ENCODE results near the gene B4GALT5.
"Not testable (repeated sequence)": the region's sequence is repeated elsewhere in the genome, so short reads cannot be mapped to it uniquely, and the experiment has no call there.

B4GALT5 gene, protein sequence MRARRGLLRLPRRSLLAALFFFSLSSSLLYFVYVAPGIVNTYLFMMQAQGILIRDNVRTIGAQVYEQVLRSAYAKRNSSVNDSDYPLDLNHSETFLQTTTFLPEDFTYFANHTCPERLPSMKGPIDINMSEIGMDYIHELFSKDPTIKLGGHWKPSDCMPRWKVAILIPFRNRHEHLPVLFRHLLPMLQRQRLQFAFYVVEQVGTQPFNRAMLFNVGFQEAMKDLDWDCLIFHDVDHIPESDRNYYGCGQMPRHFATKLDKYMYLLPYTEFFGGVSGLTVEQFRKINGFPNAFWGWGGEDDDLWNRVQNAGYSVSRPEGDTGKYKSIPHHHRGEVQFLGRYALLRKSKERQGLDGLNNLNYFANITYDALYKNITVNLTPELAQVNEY

DNA sequence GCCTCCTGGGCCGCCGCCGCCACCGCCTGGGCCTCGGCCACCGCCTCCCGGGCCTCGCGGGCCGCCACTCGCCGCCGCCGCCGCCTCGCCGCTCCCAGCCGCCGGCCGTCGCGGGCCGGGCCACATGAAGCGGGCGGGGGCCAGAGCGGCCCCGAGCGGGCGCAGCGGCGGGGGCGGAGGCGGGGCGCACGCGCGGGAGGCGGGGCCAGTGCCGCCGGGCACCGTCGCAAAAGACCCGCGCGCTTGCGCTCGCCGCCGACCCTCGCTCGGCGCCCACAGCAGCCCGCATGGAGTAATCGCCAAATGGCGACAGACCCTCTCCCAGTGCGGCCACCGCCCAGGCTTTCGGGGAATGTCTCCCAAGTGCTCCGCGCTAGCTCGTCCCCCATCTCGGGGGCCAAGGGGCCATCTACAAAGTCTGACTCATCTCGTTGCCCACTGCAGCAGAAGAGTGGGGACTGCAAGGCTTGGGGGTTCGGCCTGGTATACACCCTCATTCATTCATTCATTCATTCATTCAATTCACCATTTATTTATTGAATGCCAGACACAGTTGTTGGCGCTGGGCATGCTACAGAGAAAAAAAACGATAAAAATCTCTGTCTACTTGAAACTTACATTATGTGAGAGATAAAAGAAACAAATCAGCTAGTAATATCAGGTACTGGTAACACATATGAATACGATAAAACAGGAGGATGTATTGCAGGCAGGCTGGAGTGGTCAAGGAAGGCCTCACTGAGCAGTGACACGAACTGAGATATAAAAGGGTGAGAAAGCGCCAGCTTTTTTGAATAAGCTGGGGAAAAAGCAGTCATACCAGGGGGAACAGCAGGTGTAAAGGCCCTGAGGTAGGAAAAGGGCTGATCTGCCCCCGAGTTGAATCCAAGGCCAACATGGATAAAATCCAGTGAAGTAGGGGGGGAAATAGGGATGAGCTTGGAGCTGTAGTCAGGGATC lies at the start of gene B4GALT5:
Gene B4GALT5, minus strand, starts transcription at position 126 of the 960 bp plus-strand sequence. CDS start 188 bp downstream, outside the sequence.
- peak; percentile 83 for DNase-seq

DNA sequence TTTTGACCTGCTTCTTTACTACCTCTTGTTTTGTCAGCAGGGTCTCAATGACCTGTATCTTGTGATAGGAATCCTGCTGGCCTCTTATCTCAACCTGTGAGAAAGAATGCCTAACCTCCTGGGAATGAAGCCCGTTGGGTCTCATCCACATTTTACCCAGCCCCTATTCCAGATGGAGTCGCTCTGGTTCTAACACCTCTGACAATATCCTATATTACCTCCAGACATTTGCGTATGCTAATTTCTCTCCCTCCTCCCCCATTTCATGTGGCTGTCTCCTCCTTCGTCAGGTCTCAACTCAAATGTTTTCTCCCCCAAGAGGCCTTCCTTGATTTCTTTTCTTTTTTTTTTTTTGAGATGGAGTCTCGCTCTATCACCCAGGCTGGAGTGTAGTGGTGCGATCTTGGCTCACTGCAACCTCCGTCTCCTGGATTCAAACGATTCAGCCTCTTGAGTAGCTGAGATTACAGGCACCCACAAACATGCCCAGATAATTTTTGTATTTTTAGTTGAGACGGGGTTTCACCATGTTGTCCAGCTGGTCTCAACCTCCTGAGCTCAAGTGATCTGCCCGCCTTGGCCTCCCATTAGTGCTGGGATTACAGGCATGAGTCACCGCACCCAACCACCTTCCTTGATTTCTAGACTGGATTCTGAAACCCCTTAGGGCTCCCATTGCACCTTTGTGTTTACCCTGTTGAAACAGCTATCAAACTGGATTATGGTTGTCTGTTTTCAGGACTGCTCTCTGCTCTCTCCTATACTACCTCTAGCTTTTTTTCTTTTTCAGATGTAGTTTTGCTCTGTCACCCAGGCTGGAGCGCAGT lies 49.5 kb upstream of the B4GALT5 start:
- DNase-seq = no peak

DNA sequence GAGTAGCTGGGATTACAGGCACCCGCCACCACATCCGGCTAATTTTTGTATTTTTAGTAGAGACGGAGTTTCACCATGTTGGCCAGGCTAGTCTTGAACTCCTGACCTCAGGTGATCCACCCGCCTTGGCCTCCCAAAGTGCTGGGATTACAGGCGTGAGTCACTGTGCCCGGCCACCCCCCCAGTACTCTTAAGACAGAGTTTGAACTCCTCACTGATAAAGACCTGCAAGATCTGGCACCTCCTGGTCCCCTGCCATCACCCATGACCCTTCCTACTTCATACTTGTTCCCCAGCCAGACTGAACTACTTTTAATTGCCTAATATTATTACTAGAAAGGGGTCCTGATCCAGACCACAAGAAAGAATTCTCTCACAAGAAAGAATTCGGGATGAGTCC lies 48.2 kb upstream of the B4GALT5 start:
- not testable (repeated sequence) for DNase-seq

DNA sequence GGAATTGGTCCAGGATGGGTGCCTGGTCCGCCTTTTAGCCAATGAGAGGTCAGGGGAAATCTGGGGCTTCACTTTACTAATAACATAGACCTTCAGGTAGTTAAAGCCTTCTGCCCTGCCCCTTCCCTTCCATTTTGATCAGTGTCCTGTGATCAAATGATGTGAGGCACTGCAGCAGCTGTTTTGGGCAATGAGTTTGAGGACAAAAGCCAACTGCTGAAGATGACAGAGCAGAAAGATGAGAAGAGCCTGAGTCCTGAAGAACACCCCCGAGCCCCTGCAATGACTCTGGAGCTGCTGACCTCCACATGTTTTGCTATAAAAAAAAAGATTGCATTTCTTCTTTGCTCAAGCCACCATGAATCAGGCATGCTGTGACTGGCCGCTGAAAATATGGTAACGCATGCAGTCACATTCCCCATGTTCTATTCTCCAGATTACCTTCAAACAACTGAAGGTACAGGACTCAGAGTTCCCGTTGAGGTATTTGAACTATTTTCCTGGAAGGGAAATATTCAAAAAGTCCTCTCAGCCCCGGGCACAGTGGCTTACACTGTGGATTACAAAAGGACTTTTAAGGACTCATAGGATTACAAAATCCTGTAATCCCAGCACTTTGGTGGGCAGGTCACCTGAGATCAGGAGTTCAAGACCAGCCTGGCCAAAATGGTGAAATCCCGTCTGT lies 45.7 kb upstream of the B4GALT5 start:
- no peak for DNase-seq

DNA sequence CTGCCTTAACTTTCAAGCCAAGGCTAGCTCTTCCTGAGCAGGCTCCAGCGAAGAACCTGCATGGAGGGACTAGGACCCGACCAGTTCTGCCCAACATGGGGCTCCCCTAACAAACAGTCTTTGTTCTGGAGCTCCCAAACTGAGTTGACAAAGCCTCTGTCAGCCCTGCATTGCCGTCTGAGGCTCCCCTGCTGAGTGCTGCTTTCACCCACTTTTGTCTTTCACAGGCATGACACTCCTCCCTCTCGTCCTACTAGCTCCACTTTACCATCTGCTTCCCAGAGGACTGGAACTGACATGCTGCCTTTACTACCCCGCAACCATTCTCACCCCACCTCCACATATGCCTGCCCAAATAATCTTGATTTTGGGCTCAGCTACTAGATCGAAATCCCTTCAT lies 45.1 kb upstream of the B4GALT5 start:
- DNase-seq = no peak

DNA sequence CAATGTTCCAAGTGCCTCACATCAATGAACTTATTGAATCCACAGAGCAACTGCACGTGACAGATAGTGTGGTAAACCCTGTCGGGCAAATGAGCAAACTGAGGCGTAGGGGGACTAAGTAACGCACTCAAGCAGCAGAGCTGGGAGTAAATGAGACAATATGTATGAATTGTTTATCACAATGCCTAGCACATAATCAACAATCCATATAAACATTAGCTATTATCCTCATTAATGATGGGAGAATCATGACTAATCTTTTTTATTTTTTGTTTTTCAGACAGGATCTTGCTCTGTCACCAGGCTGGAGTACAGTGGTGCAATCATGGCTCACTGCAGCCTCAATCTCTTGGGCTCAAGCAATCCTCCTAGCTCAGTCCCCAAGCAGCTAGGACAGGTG lies 43.9 kb upstream of the B4GALT5 start:
- no peak for DNase-seq

DNA sequence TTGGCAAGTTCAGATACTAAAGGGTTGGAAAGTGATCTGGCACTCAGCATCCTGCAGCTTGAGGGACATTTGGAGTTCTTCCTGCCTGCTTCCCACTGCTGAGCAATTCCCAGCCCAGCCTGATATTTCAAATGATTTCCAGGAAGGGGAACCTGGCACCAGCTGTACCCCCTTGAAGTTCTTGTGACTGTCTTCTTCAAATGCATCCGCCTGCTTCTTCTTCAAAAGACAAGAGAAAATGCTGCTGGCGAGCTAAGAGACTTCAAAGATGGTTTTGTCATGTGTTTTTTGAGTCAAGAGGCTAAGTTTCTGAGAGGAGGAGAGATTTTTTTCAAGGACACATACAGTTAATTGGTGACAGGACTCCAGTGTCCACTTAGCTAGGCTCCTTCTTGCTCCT lies 42.6 kb upstream of the B4GALT5 start:
- no peak for DNase-seq

DNA sequence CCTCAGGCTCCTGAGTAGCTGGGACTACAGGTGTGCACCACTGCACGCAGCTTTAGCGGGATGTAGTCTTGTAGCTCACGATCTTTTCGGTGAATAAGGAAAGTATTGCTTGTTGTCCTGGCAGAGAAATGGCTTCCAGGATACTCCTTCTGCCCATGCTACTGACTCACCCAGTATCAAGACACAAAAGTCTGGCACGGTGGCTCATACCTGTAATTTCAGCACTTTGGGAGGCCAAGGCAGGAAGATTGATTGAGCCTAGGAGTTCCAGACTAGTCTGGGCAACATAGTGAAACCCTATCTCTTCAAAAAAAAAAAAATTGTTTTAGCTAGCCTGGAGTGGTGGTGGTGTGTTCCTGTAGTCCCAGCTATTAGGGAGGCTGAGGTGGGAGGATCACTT lies 40.9 kb upstream of the B4GALT5 start:
- no peak for DNase-seq

DNA sequence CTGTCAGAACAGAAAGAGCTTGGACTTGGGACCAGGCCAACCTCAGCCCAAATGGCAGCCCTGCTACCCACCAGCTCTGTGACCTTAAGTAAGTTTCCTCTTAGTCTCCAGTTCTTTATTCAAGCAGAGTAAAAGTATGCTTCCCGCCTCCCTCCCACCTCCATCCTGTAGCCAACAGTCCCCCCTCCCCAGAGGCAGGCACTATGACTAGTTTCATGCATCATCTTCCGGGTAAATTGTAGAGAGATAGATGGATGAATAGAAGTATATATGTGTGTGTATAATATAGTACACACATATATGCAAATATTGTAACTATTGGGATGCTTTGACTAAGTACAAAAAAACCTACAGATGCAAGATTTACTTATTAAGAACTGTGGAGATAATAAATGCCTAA lies 39.5 kb upstream of the B4GALT5 start:
- DNase-seq = no peak

DNA sequence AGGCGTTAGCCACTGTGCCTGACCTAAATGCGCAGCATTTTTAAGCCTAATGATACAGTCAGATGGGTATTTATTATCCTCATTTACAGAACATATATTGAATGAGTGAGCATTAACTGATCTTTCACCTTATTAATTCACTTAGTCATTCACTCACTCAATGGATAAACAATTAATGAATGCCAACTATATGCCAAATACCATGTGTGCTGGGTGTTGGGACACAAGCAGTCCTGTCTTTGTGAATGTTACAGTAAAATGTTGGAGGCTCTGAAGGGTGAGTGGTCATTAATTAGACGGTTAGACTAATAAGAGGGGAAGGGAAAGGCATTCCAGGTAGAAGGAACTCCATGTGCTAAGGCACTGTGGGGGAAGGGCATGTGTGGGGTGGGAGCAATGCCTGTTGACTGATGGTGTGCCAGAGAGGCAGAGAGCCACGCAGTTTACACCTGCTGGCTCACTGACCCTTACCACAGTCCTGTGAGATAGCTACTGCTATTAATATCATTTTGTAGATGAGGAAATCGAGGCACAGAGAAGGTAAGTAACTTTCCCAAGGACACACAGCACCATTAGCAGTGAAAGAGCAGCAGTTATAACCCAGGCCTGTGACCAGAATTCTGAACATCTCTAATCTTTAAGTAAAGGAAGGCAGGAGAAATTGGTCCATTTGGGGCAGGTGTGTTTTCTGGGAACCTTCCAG lies 38.7 kb upstream of the B4GALT5 start:
- no peak for DNase-seq

DNA sequence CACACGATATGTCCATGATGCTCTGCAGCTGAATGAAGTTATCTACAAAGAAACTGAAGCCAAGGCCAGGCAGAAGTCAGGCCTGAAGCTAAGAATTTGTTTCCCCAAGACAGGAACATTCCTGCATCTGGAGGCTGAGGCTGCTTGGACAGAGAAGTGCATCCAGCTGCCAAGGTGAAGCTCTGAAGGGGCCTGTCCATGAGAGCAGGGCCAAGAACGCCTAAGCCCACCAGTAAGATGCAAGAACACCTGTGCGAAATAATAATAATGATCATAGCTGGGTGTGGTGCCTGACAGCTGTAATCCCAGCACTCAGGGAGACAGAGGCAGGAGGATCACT lies 37.7 kb upstream of the B4GALT5 start:
- no peak for DNase-seq

DNA sequence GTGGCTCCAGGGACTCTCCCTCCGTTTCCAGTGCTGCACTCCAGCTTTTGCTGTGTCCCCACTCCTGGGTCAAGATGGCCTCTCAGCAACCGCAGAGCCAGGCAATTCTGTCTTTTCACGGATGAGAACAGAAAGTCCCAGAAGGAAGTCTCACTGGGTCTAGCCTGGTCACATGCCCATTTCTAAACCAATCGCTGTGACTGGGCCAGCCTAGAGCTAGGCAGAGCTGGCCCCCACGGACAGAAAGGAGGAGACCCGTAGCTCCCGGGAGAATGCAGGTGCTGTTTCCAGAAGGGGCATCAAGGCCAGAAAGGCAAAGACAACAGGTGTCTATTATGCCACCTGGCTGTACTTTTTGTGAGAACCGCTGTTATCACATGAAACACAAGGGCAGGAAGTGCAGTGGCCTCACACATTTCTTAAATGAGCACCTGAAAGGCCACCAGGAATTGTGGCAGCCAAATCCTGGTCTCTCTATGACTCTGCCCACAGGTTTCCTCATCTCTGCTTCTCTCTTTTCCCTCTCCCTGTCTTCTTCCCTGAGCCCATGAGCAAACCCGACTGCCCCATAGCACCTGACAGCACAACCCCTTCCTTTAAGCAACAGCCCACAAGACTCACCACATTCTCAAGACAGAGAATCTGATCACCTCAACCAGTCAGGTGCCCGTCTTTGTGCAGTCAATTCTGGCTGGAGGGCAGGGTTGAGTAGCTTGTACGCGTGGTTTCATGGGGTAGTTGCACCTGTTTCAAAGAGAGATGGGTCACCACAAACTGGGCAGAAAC lies 37.1 kb upstream of the B4GALT5 start:
- peak; percentile 27 for DNase-seq

DNA sequence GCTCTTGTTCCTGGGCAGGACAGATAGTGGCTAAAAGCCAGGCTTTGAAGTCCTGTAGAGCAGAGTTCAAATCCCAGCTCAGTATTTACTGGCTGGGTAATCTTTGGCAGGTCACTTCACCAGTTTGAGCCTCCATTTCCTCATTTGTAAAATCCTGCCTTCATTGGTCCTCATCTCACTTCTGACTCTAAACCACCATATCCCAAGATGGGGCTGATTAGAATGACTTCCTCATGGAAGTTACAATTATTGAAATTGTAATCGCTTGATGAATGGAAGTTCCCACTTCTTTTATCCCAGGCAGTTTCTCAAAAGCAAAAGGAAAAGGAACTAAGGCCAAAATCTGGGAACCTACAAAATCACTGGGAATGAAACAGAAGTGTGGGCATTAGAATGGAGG lies 35.9 kb upstream of the B4GALT5 start:
- DNase-seq = no peak

DNA sequence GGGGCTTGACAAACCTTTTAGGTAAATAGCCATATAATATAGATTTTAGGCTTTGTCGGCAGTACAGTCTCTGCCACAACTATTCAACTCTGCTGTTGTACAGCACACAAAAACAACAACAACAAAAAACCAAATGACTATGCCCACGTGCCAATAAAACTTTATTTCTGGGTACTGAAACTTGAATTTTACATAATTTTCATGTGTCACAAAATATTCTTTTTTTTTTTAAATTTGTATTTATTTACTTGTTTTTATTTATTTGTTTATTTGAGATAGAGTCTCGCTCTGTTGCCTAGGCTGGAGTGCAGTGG lies 34.8 kb upstream of the B4GALT5 start:
- no peak for DNase-seq

DNA sequence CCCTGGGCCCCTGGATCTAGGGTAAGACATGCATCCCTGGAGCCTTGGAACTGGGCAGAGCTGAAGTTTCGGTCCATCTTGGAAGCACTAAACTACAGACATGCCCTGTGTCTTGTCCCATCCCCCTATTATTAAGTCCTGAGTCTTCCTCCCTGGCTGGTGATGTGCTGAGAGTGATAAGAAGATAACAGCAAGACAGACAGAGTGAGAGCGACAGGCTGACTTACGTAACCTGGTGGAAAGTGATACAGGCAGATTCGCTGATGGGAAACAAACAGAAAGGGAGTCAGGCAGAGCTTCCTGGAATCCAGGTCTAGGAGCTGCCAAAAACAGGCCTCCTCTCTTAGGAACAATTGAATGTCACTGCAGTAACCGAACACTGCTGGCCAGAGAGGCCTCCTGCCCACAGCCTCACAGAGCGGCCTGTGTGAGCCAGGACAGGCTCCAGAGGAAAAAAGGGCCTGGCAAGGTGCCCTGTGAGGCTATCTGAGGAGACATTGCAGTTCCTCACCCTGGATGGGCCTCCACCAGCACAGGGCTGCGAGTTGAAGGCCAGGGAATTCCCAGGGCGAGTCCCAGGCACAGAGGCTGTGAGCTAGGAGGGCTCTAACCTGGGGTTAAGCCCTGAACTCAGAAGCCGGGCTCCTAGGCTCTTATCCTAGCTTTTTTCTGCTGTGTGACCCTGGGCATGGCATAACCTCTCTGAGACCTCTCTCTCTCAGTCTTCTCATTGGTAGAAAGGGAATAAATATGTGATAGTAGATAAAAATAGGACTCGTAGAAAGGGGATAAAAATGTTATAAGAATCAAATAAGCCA lies 34.2 kb upstream of the B4GALT5 start:
- DNase-seq = no peak

DNA sequence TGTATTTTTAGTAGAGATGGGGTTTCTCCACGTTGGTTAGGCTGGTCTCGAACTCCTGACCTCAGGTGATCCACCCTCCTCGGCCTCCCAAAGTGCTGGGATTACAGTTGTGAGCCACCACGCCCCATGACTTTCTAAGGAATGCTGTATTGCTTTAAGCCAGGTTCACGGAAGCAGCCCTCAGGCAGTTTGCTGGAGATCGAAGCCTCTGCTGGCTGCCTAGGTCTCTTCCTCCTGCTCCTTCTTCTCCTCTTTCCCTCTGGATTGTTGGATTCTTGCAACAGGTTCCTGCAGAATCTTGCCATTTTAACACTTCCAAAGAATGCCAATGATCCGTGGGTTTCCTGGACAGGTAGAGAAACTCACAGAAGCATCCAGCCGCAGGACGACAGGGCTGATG lies 29.3 kb upstream of the B4GALT5 start:
- DNase-seq = no peak

DNA sequence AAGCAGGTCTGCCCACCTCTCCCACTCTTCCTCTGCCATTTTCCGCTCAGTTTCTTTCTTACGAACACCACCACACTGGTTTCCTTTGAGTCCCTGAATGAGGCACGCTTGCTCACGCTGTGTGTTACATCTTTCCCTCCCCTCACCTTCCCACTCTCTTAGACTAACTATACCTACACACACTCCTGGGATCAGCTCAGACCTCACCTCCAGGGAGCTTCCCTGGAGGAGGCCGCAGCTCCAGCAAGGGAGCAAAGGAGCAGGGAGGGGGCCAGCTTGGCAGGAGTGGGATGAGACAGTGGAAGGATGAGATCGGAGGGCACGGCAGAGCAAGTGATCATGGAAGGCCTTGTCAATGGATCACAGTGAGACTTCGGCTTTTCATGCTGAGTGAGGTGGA lies 28.3 kb upstream of the B4GALT5 start:
- DNase-seq = no peak

DNA sequence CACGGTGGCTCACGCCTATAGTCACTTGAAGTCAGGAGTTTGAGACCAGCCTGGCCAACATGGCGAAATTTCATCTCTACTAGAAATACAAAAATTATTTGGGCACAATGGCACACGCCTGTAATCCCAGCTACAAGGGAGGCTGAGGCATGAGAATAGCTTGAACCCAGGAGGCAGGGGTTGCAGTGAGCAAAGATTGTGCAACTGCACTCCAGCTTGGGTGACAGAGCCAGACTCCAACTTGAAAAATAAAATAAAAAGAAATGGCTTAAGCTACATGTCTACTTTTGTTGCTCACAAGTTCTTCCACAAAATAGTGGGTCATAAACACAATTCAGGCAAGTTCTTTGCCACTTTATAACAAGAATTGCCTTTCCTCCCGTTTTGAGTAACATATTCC lies 27.1 kb upstream of the B4GALT5 start:
- no peak for DNase-seq

DNA sequence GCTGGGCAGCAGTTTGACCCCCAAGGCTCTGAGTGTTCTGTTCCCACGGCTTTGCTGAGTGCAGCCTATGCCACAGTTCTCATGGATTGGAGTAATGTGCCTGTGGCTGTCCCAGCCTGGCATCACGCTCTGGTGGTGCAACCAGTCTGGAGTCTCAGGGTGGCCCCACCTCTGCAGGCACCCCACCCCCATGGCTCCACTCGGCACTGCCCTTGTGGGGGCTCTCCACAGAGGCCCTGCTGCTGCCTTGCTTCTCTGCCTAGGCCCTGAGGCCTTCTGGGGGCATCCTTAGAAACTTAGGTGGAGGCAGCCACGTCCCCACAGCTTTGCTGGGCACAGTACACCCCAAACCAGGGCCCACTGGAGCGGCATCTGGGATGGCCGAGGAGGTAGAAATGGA lies 25.4 kb upstream of the B4GALT5 start:
- no peak for DNase-seq

DNA sequence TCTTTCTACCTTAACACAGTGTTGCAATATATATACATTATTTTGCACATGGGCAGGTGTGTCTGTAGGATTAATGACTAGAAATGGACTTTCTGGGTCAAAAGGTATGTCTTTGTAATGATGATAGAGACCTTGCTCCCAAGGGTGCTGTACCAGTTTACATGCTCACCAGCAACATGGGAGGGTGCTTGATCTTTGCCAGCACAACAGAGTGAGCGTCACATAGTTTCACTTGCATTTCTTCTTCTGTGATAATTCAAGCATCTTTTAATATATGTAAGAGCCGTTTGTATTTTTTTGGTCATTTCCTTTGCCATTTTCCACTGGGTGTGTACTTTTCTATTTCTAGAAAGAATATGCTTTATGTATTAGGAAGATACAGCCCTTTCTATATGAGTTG lies 23.6 kb upstream of the B4GALT5 start:
- DNase-seq = no peak
